C4-2B (cell line): ENCODE measurements around the gene CLIP4.

Experiments
- CTCF ChIP-seq: fragments of 450-650 bp; conservative IDR thresholded peaks from 2 replicates; pipeline ENCODE4 v1.5.1; 2017; ENCODE audit warnings: mild to moderate bottlenecking
- ZFX ChIP-seq: fragments of 450-650 bp; IDR thresholded peaks from 2 replicates; pipeline ENCODE4 v1.6.1; 2017

GRCh38 chr2:29175338-29175737 lies 60.1 kb downstream of the CLIP4 start:
- TF ChIP-seq CTCF (no peak), ZFX (no peak)
